NCI-H128 (cell line): ENCODE measurements around the gene MRPL43.

Experiments used
- DNase-seq: peaks from one replicate; lab custom pipeline; 2025; ENCODE audit not compliant: unreplicated experiment; lab: John Stamatoyannopoulos, UW

MRPL43 gene

DNA sequence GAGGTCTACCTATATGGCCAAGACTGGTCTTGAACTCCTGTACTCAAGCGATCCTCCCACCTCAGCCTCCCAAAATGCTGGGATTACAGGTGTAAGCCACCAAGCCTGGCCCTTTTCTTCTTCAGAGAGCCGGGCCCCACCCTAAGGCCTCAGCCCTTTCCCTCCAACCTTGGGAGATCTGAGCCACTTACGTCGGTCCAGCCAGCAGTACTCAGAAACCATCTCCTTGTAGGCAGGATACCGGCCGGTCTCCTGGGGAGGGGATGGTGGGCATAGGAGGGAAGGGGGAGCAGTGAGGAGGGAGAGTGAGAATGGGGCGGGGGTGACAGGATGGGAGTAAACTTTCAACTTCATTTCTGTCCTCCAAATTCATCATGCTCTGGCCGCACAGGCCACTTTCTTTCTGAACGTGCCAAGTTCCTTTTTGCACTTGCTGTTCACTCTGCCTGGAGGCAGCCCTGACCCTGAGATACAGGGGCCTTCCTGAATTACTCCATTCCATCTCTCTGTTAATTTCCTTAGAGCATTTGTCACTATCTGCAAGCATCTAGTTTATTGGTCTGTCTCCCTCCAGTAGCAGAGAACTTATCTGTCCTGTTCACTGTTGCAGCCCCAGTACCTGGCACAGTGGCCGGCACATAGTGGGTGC is 33.3 kb upstream of the MRPL43 start:
- no peak for DNase-seq

DNA sequence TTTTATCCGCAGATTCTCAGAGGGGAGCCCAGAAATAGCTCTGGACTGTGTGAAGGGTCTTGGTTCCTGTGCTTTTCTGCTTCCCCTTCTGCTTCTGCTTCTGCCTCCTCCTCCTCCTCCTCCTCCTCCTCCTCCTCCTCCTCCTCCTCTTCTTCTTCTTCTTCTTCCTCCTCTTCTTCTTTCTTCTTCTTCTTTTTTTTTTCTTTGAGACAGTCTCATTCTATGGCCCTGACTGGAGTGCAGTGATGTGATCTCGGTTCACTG is 32.1 kb upstream of the MRPL43 start:
- DNase-seq, result no peak

DNA sequence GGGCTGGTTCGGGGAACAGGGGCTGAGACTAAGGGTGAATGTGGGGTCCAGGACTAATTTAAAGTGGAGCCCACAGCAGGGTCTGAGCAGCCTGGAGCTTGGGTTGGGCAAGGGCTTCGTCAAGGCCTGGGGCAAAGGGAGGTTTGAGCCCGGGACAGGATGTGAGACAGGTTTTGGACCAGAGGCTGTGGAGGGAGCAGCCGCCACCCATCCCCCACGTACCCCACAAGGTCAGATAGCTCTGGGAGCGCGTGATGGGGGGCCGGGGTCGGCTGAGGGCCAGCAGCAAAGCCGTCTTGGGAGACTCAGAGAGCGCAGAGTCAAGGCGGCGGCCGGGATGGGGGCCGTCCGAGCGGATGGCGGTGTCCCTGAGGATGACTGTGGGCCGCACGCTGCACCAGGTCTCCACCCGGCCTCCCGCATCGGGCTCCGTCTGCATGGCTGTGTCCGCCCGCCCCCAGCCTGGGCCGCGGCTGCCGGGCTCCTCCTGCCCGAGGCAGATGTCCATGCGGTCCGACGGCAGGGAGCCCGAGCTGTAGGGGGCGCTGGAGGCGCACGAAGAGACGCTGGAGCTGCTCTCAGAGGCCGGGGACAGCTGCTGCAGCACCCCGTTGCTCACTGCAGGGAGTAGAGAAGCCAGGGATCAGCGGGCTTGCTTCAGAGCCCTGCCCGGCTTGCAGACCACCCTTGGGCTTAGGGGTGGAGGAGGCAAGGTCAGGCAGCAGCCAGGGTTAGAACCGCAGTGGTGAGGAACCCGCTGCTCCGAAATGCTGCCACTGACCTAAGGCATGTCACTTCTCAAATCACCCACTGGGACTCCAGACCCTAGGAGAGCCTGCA is 31.5 kb upstream of the MRPL43 start:
- no peak for DNase-seq

DNA sequence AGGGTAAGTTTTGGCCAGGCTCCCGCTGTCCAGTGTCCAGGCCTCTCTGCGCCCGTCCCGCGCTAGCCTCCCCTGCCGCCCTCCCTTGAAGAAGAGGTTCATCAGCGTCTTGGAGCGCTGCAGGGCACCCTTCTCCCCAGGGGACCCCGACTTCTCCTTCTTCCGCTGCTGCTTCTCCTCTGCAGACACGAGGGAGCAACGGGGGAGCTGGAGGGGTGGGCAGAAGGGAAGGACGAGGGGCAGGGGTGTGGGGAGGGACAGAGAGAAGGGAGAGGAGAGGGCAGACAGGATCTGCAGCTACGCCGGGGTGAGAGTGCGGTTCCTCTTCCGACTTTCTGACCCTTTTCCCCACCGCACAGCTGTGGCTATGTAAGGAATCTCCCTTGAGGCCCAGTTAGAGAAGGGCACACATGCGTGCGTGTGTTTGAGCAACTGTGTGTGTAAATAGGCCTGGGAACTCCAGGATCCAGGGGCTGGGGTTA is 30.9 kb upstream of the MRPL43 start:
- DNase-seq, result no peak

DNA sequence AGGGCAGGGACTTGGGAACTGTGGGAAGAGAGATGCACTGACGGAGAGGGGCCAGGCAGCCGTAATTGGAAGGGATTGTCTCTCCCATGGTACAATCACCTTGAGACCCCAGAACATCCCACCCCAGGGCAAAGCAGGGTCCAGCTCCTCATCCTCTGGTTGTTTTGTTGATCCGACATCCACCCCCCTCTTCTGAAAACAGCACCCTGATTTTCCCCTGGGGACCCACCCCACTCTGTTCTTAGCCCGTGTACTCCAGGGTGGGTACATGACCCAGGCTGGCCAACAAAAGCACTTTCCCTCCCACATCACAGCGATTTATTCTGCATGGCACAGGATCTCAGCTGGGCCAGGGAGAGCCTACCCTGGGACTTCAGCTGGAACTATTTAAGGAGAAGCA is 29.5 kb upstream of the MRPL43 start:
- DNase-seq, result no peak

DNA sequence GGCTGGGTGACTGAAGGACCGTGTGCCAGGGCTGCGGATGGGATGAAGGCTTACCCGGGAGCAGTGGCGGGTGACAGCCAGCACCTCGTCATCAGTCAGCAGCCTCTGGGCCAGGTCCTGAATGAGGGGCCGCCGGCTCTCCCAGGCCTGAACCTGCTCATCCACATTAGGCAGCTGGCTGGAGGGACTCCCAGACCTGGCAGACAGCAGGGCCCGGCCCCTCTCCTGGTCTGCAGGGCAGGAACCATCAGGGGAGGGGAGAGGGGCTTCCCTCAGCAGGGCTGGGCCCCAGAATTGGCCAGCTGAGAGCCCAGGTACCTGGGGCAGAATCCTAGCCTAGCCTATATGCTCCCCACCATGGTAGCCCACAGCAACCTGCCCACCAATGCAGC is 28.3 kb upstream of the MRPL43 start:
- no peak for DNase-seq

DNA sequence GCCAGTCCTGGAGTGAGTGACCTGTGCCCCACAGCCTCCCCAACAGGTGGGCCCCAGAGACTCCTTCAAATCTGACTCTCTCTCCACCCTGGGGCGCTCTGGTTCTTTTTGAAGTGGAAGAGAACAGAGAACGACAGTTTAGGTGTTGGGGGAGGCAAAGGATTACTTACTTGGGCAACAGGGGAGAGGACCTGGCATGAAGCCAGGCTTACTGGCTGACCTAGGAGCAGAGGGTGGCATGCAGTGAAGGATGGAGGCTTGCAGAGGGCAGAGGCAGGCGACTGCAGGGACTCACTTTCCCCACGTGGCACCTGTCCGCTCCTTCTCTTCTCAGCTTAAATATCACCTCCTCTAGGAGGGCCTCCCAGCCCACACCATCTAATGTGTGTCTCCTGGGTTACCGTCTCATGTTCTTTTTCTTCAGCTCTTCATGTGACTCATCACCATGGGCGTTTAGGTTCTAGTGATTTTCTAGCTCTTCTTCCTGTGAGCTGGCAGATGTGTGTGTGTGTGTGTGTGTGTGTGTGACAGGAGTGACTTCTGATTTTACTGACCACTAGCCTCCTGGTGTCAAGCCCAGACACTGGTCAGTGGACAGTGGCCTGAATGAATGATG is 27.8 kb upstream of the MRPL43 start:
- no peak for DNase-seq

DNA sequence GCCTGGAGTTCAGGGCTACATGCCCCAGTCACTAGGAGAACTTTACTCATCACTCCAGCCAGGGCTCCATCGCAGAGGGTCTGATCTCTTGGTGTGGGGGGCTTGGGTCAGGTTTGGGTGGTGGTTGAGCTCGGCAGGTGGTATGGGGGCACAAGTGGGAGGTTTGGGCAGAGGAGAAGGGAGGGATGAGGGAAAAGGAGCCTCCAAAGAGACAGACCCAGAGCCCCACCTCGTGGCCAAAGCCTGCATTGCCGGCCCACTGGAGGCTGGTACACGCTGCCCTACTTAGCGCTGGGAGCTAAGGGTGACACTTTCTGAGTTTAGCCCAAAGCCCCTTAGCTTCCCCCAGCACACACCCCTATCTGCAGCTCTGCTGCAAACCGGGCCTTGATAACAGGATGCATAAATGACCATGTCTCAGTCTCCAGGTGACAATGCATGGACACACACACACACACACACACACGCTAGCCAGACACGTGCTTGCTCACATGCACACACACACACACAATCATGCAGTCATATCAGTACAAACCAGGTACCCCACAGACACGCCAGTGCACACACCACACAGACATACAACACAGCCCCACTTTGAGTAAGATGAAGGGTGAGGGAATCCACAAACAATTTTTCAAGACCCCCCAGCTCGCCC is 27.1 kb upstream of the MRPL43 start:
- DNase-seq, result peak; percentile 12

DNA sequence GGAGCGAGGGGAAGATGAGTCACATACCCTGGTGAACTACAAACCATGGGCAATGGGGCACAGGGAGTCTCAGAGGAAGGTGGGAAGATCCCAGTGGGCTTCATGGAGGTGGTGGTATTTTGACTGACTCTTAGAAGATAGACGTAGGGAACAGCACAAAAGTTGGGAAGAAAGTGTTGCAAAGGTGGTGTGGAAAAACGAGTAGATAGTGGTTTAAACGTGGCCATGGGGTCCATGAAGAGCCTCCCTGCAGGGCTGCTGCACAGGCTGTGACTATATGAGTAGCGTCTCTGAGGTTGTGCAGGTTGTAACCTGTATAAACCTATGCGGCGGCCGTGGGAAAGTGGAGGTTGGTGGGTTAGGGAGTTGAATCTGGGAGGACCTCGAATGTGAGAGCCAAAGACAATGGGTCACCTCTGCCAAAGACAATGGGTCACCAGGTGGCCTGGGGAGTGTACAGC is 26.1 kb upstream of the MRPL43 start:
- DNase-seq, result no peak

DNA sequence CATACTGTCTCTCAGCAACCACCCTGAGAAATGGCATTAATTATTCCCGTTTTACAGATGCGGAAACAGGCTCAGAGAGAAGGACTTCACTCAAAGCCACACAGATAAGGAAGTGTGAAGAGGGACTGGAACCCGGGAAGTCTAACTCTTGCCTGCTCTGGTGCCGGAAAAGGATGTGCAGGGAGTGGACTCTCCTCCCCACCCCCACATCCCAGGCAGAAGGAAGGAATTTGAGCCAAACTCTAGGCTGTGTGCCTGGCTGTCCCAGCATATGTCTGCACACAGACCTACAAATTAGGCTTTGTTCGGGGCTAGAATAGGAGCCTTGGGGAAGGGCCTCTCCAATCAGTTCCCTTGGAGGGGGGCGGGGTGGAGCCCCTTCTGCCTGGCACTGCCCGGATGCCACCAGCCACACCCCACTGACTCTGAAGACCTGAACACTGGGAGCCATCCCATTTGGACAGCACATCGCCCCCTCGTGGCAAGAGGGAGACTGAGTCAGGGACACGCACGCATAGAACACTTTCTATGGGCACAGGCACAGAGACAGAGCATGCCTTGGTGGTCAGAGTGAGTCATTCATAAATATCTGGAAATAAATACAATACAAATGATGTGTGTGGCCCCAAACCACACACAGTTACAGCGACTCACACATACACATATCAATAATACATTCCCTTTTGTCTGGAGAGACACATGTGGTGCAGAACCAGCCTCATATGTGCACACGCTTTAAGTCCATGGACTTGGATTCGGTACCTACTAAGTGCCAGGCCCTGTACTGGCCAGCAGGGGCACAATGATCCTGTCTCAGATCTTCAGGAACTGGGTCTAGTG is 25.4 kb upstream of the MRPL43 start:
- DNase-seq, result peak; percentile 65

DNA sequence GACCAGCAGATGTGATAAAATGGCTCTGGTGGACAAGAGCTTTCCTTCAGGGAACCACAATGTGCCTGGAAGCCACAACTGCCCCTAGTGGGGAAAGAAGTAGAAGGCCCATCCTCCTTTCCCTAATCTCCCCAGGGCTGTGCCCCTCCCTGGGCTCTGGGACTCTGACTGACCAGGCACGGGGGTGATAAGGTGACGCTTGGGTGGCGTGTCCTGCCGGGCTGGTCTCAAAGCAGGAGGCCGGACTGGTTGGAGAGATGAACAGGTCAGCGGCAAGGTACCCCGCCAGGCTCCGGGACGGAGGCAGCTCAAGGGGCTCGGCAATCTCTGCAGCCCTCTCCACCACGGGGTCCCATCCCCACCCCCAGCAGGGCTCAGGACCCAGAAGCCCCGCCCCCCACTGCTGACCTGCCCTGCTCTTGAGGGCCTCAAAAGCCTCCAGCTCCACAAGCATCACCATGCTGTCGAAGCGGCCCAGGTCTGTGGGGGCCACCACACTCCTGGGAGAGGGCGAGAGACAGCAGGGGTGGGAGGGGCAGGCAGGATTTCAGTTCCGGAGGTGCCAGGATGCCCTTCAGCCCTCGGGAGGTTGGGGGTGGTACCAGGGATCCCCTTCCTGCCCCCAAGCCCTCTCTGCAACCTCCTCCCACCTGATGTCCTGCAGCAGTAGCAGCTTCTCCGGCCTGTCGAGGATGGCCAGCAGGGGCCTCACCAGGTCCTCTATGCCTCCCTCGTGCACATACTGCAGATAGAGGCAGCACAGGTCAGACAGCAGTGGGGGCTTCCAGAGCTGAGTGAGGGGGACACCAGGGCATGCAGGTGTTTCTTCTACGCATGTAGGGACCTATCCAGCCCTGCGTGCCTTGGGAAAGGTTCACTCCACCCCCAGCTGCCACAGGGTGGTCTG is 24.5 kb upstream of the MRPL43 start:
- DNase-seq, result no peak

DNA sequence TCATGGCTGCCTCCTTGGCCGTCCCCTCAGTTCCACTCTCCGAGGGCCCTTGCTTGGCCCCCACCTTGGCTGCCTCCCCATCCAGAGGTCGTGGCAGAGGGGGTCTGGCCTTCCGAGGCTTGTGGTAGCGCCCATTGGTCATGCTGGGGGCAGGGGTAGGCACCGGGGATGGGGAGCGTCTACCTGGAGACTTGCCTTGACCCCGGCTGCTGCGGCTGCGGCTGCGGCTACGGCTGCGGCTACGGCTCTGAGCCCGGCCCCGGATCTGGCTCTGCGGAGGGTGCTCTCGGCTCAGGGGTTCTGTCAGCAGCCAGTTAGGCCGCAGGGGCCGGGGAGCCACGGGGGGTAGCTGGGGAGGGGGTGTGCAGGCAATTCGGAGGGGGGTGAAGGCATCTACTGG is 23.0 kb upstream of the MRPL43 start:
- DNase-seq, result no peak

DNA sequence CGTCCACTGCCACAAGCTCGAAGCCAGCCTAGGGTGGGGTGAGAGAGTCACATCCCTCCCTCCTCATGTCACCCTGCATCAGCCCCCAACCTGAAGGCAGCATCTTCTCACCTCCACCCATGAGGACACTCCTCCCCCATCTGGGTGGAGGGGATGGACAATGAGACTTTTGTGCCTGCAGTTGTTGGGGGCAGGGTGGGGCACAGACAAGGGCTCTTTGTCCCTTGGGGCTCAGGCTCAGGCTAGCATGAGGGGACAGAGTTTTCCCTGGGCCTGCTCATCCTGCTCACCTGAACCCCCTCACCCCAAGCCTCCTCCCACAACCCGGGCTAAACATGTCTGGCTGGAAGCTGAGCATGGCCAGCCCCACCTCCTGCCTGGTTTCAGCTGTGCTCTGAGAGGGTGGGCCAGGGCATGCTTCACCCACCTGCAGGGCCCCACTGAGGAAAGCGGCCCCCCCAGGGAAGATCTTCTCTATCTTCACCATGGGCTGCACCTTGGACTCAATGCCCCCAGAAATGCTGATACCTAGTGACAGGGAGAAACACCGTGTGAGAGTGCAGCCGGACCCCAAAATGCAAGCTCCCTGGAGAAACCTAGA is 21.6 kb upstream of the MRPL43 start:
- DNase-seq, result no peak

DNA sequence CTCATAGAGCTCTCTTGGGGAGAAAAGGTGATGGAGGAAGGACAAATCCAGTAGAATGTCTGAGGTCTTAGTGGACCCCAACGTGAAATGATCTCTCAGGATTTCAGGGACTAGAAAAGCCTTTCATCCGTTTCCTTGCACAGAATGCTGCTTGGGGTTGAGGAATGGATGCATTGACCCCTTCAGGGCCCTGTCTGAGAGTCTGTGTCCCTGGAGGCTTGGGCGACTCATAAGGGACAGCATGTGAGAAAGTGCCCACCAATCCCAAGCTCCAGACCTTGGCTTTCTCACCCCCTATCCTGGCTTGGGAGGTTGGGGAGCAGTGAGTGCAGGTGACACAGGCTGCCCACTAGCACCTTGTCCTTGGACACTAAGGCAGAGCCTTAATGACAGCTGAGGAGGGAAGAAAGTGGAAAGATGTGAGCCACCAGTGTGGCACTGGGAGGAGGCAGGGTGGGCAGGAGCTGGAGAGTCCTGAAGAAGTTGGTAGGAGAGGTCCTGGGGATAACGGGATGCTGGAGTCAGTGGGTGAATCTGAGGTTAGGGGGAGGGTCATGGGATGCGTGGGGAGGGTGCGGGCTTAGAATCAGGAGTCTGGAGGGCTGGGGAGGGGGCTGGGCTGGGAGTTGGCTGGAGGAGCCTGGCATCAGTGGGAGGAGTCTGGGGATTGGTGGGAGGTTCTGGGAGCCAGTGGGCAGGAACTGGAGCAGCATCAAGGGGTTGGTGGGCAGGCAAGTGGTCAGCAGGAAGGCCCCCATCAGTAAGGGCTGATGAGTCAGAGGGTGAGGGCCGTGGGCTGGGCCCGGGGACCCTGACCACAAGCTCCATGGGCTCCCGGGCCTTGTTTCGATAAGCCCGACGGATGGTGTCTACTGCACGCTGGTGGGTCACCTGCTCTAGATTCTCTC is 20.9 kb upstream of the MRPL43 start:
- no peak for DNase-seq

DNA sequence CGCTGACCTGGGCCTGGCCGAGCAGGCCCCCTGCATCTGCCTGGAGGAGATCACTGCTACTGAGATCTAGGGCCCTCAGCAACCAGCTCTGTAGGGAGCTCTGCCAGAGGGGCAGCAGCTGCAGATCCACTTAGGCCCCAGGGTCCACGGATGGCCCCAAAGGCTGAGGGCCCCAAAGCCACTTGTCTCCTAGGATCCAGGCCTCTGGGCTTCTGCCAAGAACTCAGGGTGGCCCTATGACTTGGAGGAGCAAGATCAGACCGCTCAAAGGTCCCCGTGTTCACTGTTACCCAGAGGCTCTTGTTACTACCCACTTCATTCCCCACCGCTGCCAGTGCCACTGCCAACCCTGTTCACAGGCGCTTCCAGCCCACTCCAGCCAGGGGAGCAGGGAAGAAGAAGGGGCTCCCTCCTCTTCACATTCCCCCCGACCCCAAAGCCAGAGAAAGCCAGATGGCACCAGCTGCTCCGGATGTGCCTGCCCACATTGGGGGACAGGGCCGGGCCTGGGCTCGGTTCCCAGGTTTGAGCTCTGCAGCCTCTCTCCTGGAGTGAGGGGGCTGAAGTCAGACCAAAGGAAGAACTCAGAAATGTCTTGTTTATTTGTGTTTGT is 19.9 kb upstream of the MRPL43 start:
- DNase-seq, result no peak

DNA sequence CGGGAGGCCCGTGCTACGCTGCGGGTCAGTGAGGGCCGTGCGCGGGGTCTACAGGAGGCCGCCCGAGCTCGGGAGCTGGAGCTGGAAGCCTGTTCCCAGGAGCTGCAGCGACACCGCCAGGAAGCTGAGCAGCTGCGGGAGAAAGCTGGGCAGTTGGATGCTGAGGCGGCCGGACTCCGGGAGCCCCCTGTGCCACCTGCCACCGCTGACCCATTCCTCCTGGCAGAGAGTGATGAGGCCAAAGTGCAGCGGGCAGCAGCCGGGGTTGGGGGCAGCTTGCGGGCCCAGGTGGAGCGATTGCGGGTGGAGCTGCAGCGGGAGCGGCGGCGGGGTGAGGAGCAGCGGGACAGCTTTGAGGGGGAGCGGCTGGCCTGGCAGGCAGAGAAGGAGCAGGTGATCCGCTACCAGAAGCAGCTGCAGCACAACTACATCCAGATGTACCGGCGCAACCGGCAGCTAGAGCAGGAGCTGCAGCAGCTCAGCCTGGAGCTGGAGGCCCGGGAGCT is 19.3 kb upstream of the MRPL43 start:
- no peak for DNase-seq

DNA sequence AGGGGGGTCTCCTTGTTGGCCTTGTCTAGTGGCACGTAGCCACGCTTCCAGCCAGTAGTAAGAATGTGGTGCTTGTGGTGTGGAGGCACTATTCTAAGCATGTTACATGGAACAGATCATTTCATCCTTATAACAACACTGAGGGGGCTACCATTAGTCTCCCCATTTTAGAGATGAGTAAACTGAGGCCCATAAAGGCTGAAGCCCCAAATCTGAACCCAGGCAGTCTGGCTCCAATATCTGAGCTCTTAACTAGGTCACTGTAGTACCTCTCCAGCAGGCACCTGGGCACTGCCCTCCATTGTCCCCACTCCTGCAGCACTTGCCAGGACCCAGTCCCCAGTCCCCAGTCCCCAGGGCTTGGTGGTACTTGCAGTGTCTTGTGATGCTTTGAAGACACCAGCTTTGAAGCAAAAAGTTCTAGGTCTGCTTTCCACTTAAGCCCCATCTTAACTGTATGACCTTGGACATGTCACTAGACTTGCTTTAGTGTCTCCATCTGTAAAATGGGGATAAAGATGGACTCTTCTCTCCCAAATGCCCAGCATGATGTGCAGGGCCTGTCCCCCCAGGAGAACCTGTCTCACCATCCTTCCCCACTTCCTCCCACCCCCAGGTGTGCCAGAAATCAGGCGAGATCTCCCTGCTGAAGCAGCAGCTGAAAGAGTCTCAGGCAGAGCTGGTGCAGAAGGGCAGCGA is 18.7 kb upstream of the MRPL43 start:
- DNase-seq, result no peak
